Hematopoietic multipotent progenitor cell treated with erythropoietin and hydrocortisone succinate and interleukin-3 and kit ligand, for 8 days (in vitro differentiated cells): ENCODE data around the gene WSCD2.

Experiments
- DNase-seq: peaks from one replicate; pipeline ENCODE4 v3.0.0-alpha.2; 2015

Gene WSCD2

GRCh38 chr12:108167974-108168373 is 38.9 kb downstream of the WSCD2 start:
- DNase-seq, result no peak

GRCh38 chr12:108169708-108170107 is 40.6 kb downstream of the WSCD2 start:
- DNase-seq, result no peak

GRCh38 chr12:108170164-108170563 is 41.1 kb downstream of the WSCD2 start:
- DNase-seq, result no peak

GRCh38 chr12:108172033-108172432 is 42.9 kb downstream of the WSCD2 start:
- DNase-seq, result no peak

GRCh38 chr12:108173160-108173559 is 44.1 kb downstream of the WSCD2 start:
- no peak for DNase-seq

GRCh38 chr12:108173892-108174291 is 44.8 kb downstream of the WSCD2 start:
- no peak for DNase-seq

GRCh38 chr12:108174641-108175040 is 45.6 kb downstream of the WSCD2 start:
- DNase-seq, result no peak

GRCh38 chr12:108175310-108175709 is 46.2 kb downstream of the WSCD2 start:
- no peak for DNase-seq

- DNase-seq, result no peak
Observed at GRCh38 chr12:108176292-108176691, 47.2 kb downstream of the WSCD2 start.

- DNase-seq, result no peak
Observed at GRCh38 chr12:108177131-108177530, 48.0 kb downstream of the WSCD2 start.

GRCh38 chr12:108179305-108179704 is 50.2 kb downstream of the WSCD2 start:
- no peak for DNase-seq

GRCh38 chr12:108180255-108181094 is 51.4 kb downstream of the WSCD2 start:
- no peak for DNase-seq

- DNase-seq, result no peak
Observed at GRCh38 chr12:108181095-108181454, 52.0 kb downstream of the WSCD2 start.

GRCh38 chr12:108182096-108182495 is 53.0 kb downstream of the WSCD2 start:
- no peak for DNase-seq

GRCh38 chr12:108185002-108185401 is 55.9 kb downstream of the WSCD2 start:
- DNase-seq, result no peak

- no peak for DNase-seq
Observed at GRCh38 chr12:108187831-108188230, 58.7 kb downstream of the WSCD2 start.

GRCh38 chr12:108190529-108190928 is 61.4 kb downstream of the WSCD2 start:
- DNase-seq, result no peak

GRCh38 chr12:108191086-108191485 is 62.0 kb downstream of the WSCD2 start:
- no peak for DNase-seq

GRCh38 chr12:108191938-108192337 is 62.9 kb downstream of the WSCD2 start:
- DNase-seq, result no peak

GRCh38 chr12:108193493-108193892 is 64.4 kb downstream of the WSCD2 start:
- DNase-seq, result no peak

GRCh38 chr12:108193917-108194316 is 64.8 kb downstream of the WSCD2 start:
- peak; percentile 59 for DNase-seq

GRCh38 chr12:108194585-108194984 is 65.5 kb downstream of the WSCD2 start:
- DNase-seq, result no peak

- no peak for DNase-seq
Observed at GRCh38 chr12:108196319-108196718, 67.2 kb downstream of the WSCD2 start.

GRCh38 chr12:108196921-108197320 is 67.8 kb downstream of the WSCD2 start:
- no peak for DNase-seq

GRCh38 chr12:108198043-108198442 is 69.0 kb downstream of the WSCD2 start:
- DNase-seq, result no peak
